Fibroblast of the aortic adventitia (primary cell): ENCODE results near the gene SLC66A2. TPM values are rescaled to one million over a fixed set of nuclear protein-coding genes. Genes with fewer than 3 reads are reported as not detected.
"Not testable (repeated sequence)": the region's sequence is repeated elsewhere in the genome, so short reads cannot be mapped to it uniquely, and the experiment has no call there.

Source experiments
- DNase-seq: peaks from one replicate; pipeline ENCODE4 v3.0.0-alpha.2; 2010; ENCODE audit warnings: low read depth
- H3K4me3 ChIP-seq: 2 replicates; pipeline ENCODE4 v1.5.1; 2011; ENCODE audit warnings: low read depth, mild to moderate bottlenecking, control low read depth, low read length, moderate library complexity
- total RNA-seq: library from RNA; depleted of rRNA; stranded (reverse); fragments of >200 nt; gene quantifications from 2 replicates; pipeline ENCODE4 v1.2.3, GENCODE V29; 2012; ENCODE audit warnings: low replicate concordance
- TF ChIP-seq, protein P1 (sequence below): IDR thresholded peaks from 2 replicates; pipeline ENCODE4 v1.5.1; 2011; ENCODE audit warnings: mild to moderate bottlenecking, low read length, control low read depth, inconsistent platforms; ENCODE audit not compliant: insufficient read depth

SLC66A2 gene
- total RNA-seq, 1 donor = 15.6 TPM

DNA sequence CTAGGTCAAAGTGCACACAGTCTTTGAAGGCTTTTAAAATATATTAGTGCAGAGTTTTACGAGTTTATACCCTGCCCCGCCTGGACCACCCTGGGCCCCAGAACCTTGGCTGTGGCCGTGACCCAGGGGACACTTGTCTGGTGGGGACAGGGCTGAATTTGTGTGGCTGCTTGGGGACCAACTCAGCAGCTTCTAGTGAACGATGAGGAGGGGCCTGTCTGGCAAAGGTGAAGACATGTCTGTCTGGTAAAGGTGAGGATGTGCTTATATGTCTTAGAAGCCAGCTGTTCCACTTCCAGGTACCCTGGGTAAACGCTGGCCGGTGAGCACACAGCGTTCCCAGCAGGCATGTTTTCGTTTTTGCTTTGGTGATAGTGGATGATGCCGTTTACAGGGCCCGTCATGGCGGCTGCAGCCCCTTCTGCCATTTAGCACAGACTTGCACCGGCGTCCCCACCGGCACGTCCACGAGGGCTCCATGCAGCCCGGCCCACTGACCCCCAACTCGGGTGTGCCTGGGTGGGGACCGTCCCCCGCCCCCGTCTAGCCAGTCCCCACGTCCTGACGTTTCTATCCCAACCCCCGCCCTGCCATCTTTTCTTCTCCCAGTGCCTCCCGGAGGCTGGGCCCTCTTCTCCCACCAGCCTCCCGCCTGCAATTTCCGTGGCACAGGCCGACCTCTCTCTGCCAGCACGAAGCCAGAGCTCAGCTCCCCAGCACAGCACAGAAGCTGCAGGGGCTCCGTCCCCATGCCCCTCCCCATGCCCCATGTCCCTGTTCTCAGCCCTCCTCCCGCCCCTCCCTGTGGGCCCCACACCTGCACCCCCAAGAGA is 67.8 kb downstream of the SLC66A2 start:
- TF ChIP-seq, protein P1, sequence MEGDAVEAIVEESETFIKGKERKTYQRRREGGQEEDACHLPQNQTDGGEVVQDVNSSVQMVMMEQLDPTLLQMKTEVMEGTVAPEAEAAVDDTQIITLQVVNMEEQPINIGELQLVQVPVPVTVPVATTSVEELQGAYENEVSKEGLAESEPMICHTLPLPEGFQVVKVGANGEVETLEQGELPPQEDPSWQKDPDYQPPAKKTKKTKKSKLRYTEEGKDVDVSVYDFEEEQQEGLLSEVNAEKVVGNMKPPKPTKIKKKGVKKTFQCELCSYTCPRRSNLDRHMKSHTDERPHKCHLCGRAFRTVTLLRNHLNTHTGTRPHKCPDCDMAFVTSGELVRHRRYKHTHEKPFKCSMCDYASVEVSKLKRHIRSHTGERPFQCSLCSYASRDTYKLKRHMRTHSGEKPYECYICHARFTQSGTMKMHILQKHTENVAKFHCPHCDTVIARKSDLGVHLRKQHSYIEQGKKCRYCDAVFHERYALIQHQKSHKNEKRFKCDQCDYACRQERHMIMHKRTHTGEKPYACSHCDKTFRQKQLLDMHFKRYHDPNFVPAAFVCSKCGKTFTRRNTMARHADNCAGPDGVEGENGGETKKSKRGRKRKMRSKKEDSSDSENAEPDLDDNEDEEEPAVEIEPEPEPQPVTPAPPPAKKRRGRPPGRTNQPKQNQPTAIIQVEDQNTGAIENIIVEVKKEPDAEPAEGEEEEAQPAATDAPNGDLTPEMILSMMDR = no peak

DNA sequence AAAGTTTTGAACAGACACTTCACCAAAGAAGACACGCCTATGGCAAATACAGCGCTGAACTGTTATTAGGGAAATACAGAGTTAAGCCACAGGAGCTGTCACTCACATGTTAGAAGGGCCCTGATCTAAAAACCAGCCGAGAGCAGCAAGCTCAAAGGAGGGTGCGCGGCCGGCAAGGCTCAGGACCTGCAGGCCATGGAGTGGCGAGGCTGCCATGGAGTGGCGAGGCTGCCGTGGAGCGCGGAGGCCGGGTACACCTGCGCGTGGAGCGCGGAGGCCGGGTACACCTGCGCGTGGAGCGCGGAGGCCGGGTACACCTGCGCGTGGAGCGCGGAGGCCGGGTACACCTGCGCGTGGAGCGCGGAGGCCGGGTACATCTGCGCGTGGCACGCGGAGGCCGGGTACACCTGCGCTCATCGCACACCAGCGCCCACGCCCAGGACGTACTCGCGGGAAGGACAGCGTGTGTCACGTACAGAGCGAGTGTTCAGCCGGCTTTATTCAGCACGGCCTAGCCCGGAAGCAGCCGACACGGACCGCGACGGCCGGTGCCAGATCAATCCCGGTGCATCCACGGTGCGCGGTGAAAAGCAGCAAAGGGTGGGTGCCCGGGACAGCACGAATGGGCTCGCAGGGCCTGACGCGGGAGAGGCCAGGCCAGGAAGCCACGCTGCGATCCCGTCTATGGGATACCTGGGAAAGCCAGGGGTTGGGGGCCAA is 68.8 kb downstream of the SLC66A2 start:
- H3K4me3 ChIP-seq = no peak overlapping the region
- TF ChIP-seq, protein P1 = no peak
- no peak for DNase-seq

More for the DNA sequence above, 67.8 kb downstream of the SLC66A2 start:
- DNase-seq = no peak
- no peak overlapping the region for H3K4me3 ChIP-seq

DNA sequence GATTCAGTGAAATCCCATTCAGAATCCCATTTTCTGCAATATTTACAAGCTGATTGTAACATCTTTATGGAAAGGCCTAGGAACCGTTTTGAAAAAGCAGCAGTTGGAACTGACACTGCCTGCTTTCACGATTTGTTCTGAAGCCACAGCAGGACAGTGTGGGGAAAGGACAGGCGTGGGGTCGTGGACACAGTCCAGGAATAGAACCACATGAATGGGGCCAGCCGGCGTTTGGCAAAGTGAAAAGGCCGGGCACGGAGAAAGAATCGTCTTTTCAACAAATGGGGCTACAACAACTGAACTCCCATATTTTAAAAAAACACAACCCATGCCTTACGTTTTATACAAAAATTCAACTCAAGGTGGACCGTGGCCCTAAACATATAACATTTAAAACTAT is 69.8 kb downstream of the SLC66A2 start:
- no peak overlapping the region for H3K4me3 ChIP-seq
- DNase-seq = no peak
- TF ChIP-seq, protein P1 = no peak

DNA sequence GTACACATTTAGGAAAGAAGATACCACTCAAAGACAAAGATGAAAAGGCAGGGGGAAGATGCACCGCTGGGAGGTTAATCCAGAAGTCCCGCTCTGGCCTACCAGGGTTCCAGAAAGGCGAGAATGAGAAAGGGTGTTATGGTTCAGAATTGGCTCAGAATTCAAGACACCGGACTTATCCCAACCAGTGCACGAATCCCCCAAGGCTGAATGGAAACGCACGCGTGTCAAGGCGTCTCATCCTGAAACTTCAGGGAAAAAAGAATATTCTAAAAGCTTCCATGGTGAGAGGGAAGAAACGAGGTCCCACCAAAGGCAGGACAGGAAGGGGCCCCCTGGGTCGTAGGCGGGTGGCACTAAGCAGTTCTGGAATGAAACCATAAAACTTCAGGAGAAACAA is 71.9 kb downstream of the SLC66A2 start:
- TF ChIP-seq, protein P1 = no peak
- H3K4me3 ChIP-seq = no peak overlapping the region
- no peak for DNase-seq

DNA sequence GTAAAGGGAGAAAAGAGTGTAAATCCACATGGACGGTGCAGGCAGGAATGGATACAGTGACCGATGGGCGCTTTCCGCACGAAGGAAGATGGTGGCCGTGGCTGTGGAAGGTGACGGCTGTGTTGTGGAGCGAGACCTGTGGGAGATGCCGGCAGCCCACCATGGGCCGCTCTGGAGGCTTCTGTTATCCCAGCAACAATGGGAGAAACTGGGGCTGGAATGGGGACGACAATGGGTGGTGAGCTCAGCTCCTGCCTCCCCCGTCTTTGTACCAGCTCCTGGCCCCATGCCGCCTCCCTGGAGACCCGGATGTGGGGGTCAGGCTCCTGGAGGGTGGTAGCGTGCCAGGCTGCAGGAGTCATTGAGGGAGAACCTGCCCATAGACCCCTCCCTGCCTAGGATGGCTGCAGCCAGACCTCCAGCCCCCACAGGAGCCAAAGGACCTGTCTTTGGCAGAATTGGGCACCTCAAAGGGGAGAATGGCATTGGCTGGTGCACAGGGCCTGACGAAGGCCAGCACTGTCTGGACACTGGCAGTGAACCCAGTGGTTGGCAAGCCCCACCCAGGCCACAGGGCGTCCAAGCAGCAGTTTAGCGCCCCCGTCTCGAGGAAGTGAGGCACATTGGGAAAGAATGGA is 72.6 kb downstream of the SLC66A2 start:
- TF ChIP-seq, protein P1 = no peak
- DNase-seq = no peak
- H3K4me3 ChIP-seq = no peak overlapping the region

DNA sequence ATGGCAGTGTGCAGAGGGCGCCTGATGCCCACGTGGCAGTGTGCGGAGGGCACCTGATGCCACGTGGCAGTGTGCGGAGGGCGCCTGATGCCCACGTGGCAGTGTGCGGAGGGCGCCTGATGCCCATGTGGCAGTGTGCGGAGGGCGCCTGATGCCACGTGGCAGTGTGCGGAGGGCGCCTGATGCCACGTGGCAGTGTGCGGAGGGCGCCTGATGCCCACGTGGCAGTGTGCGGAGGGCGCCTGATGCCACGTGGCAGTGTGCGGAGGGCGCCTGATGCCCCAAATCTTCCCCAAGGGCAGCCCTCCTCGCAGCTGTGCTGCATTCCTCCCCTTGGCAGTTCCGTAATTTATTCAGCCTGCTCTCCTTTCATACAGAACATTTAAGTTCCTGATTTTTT is 73.2 kb downstream of the SLC66A2 start:
- H3K4me3 ChIP-seq, DNase-seq: not testable (repeated sequence)
